Measurements from ENCODE around the gene SEPTIN12. TPM values are rescaled to one million over a fixed set of nuclear protein-coding genes. Genes with fewer than 3 reads are reported as not detected.

SEPTIN12 gene
- polyA plus RNA-seq, 1 donor (not counting 4 experiments of a cell fraction or from before 2014, with no cell fraction given): not detected

DNA sequence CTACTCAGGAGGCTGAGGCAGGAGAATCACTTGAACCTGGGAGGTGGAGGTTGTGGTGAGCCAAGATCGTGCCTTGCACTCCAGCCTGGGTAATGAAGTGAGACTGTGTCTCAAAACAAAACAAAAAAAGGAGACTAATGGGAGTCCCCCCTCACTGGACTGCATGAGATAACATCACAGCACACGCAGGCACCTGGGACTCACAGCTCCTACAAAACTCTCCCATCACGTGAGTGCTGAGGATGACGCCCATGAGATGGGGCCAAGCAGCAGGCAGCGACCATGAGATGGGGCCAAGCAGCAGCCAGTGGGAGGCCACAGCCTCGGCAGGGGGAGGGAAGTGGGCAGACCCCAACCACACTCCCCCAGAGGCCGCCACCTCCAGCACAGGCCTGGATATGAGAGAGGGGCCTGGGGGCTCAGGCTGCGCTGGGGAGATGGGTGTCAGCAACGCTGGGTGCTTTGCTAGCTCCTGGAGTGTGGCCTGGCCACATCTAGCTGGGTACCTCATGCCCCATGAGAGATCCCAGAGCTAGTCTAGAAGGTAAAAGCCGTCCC is 38.4 kb downstream of the SEPTIN12 start:
- no peak overlapping the region for H3K27ac ChIP-seq (ENCODE audit: control insufficient read depth, insufficient read depth, low read length)
- TF ChIP-seq, protein P1, sequence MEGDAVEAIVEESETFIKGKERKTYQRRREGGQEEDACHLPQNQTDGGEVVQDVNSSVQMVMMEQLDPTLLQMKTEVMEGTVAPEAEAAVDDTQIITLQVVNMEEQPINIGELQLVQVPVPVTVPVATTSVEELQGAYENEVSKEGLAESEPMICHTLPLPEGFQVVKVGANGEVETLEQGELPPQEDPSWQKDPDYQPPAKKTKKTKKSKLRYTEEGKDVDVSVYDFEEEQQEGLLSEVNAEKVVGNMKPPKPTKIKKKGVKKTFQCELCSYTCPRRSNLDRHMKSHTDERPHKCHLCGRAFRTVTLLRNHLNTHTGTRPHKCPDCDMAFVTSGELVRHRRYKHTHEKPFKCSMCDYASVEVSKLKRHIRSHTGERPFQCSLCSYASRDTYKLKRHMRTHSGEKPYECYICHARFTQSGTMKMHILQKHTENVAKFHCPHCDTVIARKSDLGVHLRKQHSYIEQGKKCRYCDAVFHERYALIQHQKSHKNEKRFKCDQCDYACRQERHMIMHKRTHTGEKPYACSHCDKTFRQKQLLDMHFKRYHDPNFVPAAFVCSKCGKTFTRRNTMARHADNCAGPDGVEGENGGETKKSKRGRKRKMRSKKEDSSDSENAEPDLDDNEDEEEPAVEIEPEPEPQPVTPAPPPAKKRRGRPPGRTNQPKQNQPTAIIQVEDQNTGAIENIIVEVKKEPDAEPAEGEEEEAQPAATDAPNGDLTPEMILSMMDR (optimal IDR thresholded peaks at IDR 0.05 in 1 of 3, IDR thresholded peaks at IDR 0.05 in 1 of 3, conservative IDR thresholded peaks at IDR 0.05 in 1 of 3; ENCODE audit: extremely low read depth in 1 of 3, insufficient read depth in 2 of 3, low read length in 3 of 3): no peak
- TF ChIP-seq EZH2 (IDR thresholded peaks at IDR 0.05; ENCODE audit: low read length): no peak
- H3K9ac ChIP-seq (ENCODE audit: control insufficient read depth, extremely low read depth, insufficient read depth, low read length): no peak overlapping the region
- no peaks in the 10 kb centered on the region for H4K20me1 ChIP-seq (ENCODE audit: control insufficient read depth, extremely low read depth, insufficient read depth, low read length)
- peaks cover 14 to 21% of the 10 kb centered on the region in 2 experiments for H3K36me3 ChIP-seq (ENCODE audit: control insufficient read depth in 2 of 2, extremely low read depth in 1 of 2, insufficient read depth in 2 of 2, low read length in 2 of 2)
- H3K27me3 ChIP-seq (ENCODE audit: control insufficient read depth, extremely low read depth, insufficient read depth, low read length): no peaks in the 10 kb centered on the region
- FAIRE-seq: no peak
- no peak overlapping the region for H3K4me3 ChIP-seq (ENCODE audit: control insufficient read depth in 2 of 3, extremely low read depth in 1 of 3, insufficient read depth in 2 of 3, low read depth in 1 of 3, low read length in 3 of 3)
- no peaks in the 10 kb centered on the region for H3K79me2 ChIP-seq (ENCODE audit: control insufficient read depth, insufficient read depth, low read length)
- H3K9me1 ChIP-seq (ENCODE audit: control insufficient read depth, extremely low read depth, insufficient read depth, low read length): no peaks in the 10 kb centered on the region
- no peak for DNase-seq (ENCODE audit: low read depth, low spot score)
- H3K4me2 ChIP-seq (ENCODE audit: control insufficient read depth, extremely low read depth, insufficient read depth, low read depth, low read length): no peak overlapping the region
- no peak overlapping the region for H2AFZ ChIP-seq (ENCODE audit: control insufficient read depth, low read length)
- dilution Hi-C loops (cut with MboI; ENCODE audit: extremely low pct_ligation_motif_present, low sequenced_read_pairs): no loop called here
- no peaks in the 10 kb centered on the region for H3K9me3 ChIP-seq (ENCODE audit: control insufficient read depth, low read depth, low read length)
- no peaks in the 10 kb centered on the region for H3K4me1 ChIP-seq (ENCODE audit: control insufficient read depth, extremely low read depth, insufficient read depth, low read length)

DNA sequence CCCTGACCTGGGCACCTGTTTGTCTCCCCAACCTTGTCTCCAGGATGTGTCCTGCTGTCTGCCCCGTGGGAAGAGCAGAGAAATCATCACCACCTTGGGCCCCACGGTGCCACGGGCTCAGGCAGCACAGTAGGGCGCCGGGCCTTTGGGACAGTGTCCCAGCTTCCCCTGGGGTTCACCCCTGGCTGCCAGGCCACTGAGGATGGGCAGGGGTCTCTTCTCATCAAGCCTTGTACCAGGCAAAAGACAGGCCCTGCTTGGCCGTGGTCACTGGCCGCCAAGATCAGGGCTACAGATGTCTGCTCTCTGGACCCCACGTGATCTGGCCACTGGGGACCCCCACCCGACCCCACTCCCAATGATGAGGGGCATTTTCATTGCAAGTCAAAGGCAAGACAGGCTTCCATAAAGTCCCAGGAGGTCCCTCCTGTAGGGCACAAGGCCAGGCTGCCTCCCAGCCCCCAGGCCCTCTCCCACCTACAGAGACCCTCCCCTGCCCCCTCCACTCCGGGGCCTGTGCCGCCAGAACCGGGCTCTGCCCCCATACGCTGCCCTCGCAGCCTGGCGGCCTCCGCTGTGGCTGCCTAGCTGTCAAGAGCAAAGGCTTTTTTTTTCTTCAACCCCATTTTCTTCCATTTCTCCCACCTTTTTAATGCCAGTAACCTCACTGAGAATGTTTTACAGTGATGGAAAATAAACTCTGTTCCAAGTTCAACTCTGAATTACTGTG is 39.3 kb downstream of the SEPTIN12 start:
- H4K20me1 ChIP-seq (ENCODE audit: control insufficient read depth, extremely low read depth, insufficient read depth, low read length): no peaks in the 10 kb centered on the region
- dilution Hi-C loops (cut with MboI; ENCODE audit: extremely low pct_ligation_motif_present, low sequenced_read_pairs): no loop called here
- no peaks in the 10 kb centered on the region for H3K4me1 ChIP-seq (ENCODE audit: control insufficient read depth, extremely low read depth, insufficient read depth, low read length)
- no peak overlapping the region for H3K9ac ChIP-seq (ENCODE audit: control insufficient read depth, extremely low read depth, insufficient read depth, low read length)
- H2AFZ ChIP-seq (ENCODE audit: control insufficient read depth, low read length): no peak overlapping the region
- no peak overlapping the region for H3K4me2 ChIP-seq (ENCODE audit: control insufficient read depth, extremely low read depth, insufficient read depth, low read depth, low read length)
- H3K9me1 ChIP-seq (ENCODE audit: control insufficient read depth, extremely low read depth, insufficient read depth, low read length): no peaks in the 10 kb centered on the region
- H3K4me3 ChIP-seq (ENCODE audit: control insufficient read depth in 2 of 3, extremely low read depth in 1 of 3, insufficient read depth in 2 of 3, low read depth in 1 of 3, low read length in 3 of 3): no peak overlapping the region
- no peaks in the 10 kb centered on the region for H3K79me2 ChIP-seq (ENCODE audit: control insufficient read depth, insufficient read depth, low read length)
- peaks cover 14 to 18% of the 10 kb centered on the region in 2 experiments for H3K36me3 ChIP-seq (ENCODE audit: control insufficient read depth in 2 of 2, extremely low read depth in 1 of 2, insufficient read depth in 2 of 2, low read length in 2 of 2)
- no peak overlapping the region for H3K27ac ChIP-seq (ENCODE audit: control insufficient read depth, insufficient read depth, low read length)
- DNase-seq (ENCODE audit: low read depth, low spot score) (no peak), FAIRE-seq (no peak)
- no peak for TF ChIP-seq EZH2 (IDR thresholded peaks at IDR 0.05; ENCODE audit: low read length)
- TF ChIP-seq, protein P1 (optimal IDR thresholded peaks at IDR 0.05 in 1 of 3, IDR thresholded peaks at IDR 0.05 in 1 of 3, conservative IDR thresholded peaks at IDR 0.05 in 1 of 3; ENCODE audit: extremely low read depth in 1 of 3, insufficient read depth in 2 of 3, low read length in 3 of 3): no peak
- H3K27me3 ChIP-seq (ENCODE audit: control insufficient read depth, extremely low read depth, insufficient read depth, low read length): no peaks in the 10 kb centered on the region
- H3K9me3 ChIP-seq (ENCODE audit: control insufficient read depth, low read depth, low read length): no peaks in the 10 kb centered on the region

All from keratinocyte (primary cell).